ENCODE results near the gene CELSR2. TPM values are rescaled to one million over a fixed set of nuclear protein-coding genes. Genes with fewer than 3 reads are reported as not detected.
"Not testable (repeated sequence)": the region's sequence is repeated elsewhere in the genome, so short reads cannot be mapped to it uniquely, and the experiment has no call there.

The CELSR2 gene
- polyA plus RNA-seq, 3 donors from 2014 or later = 0.17 to 0.77 TPM; not detected in 1

DNA sequence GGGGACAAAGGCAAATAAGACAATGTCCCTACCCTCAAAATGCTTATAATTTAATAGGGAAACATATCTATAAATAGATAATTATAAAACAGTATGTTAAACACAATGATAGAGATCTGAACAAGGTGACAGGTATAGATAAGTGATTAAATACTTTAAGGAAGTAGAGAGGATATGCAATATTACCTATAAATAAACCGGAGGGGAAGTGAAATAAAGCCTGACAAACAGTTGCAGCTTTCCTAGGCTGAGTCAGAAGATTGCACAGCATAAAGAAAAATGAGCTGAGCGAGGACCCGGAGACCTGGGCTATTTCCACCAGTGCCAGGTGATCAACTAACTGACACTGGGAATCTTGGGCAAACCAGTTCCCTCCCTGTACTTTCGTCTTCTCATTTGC is 45.1 kb downstream of the CELSR2 start:
- no peaks in the 10 kb centered on the region for H3K4me1 Mint-ChIP-seq
- peaks cover 0 to 3% (median 0%) of the 10 kb centered on the region in 3 donors for H3K27me3 Mint-ChIP-seq (ENCODE audit: low read depth in 3 of 3)
- no peak overlapping the region for H3K4me3 Mint-ChIP-seq
- H3K36me3 Mint-ChIP-seq = no peaks in the 10 kb centered on the region
- no peaks in the 10 kb centered on the region for H3K9me3 Mint-ChIP-seq
- H3K27ac Mint-ChIP-seq = no peak overlapping the region
- DNase-seq = no peak

DNA sequence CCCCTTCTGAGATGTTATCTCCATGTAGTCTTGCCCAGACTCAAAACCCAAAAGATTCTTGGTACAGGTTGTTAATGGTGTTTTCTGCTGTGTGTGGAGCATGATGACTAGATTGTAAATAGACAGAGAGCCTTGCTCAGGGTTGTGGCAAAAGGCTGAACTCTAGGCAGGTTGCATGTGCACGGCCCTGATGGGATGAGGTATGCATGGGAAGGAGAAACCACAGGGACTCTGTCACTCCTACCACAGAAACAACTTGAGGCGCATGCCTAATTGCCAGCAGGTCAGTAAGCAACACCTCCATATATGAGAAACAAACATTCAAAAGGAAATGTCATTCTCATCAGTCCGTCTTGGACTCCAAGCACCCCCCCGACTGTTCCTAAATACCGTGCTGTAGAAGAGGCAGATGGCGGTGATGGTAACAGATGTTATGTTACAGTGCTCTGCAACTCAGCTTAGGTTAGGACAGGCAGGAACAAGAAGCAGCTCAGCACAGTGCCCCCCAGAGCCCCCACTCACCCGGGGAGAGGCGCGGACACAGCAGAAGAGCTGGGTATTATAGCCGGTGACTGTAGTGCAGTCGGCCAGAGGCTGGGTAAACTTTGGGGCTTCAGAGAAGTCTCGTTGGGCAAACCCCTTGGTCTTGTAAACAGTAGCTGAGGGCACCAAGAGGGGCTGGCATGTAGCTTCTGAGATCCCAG is 46.5 kb downstream of the CELSR2 start:
- DNase-seq = no peak
- no peaks in the 10 kb centered on the region for H3K4me1 Mint-ChIP-seq
- H3K27me3 Mint-ChIP-seq (ENCODE audit: low read depth in 3 of 3) = peaks cover 0 to 3% (median 2%) of the 10 kb centered on the region in 3 donors
- no peak overlapping the region for H3K4me3 Mint-ChIP-seq
- H3K9me3 Mint-ChIP-seq = no peaks in the 10 kb centered on the region
- H3K27ac Mint-ChIP-seq = no peak overlapping the region
- no peaks in the 10 kb centered on the region for H3K36me3 Mint-ChIP-seq

DNA sequence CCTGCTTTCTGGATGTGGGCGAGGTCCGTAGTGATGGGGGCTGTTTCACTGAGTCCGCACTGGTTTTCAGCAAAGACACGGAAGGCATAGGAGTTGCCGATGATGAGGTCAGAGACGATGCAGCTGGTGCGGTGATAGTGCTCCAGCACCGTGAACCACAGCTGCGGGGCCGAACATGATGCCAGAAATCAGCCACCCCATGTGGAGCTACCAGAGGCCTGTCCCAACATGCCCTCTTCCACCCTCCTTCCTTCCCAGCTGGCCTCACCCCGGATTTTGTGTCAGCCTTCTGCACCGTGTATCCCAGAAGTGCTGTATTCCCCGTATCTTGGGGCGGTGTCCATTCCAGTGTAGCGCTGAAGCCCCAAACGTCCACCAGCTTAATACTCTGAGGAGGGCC is 47.4 kb downstream of the CELSR2 start:
- Mint-ChIP-seq H3K4me3 (no peak overlapping the region), H3K27me3 (ENCODE audit: low read depth in 3 of 3) (peaks cover 0 to 3% (median 2%) of the 10 kb centered on the region in 3 donors), H3K27ac (no peak overlapping the region), H3K36me3 (no peaks in the 10 kb centered on the region), H3K4me1 (no peaks in the 10 kb centered on the region), H3K9me3 (no peaks in the 10 kb centered on the region)
- no peak for DNase-seq

DNA sequence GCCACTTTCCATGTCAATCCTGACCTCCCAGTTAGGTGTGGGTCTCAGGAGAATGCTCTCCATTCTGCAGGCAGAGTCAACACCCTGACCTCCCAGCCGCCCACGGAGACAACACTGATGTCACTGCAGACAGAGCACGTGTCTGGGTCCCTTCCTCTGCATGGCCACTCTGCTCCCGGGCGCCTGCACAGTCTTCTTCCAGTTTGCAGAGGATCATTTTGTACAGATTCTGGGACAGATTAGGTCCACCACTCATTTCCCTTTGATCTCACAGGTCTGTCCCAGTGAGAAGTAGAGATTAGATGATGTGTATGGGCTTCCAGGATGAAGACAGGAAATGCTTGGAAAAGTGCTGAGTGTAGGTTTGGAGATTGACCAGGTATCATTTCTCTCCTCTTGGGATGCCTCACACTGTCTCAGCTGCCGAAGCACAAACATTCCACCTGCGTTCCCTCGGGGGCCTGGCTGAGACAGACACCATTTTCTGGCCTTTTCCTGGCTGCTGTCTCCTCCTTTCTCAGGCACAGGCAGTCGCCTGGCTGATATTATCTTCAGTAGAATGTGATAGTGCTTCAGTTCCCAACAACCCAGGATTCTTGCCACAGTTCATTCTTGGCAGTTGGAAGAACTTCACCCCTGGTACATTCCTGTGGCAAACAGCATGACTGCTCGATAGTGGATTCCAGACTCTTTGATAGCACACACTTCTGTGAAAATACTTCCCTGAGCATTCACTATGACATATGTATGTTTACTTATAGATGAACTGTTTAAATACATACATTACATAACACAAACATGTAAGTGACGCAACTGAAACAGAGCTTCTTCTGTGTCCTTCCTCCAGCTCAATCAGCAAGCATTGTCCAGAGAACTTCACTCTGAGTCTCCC is 49.6 kb downstream of the CELSR2 start:
- Mint-ChIP-seq H3K36me3 (no peaks in the 10 kb centered on the region), H3K4me3 (no peak overlapping the region), H3K9me3 (no peaks in the 10 kb centered on the region), H3K4me1 (no peaks in the 10 kb centered on the region), H3K27me3 (ENCODE audit: low read depth in 3 of 3) (peaks cover 0 to 2% (median 0%) of the 10 kb centered on the region in 3 donors), H3K27ac (no peak overlapping the region)
- DNase-seq = no peak

DNA sequence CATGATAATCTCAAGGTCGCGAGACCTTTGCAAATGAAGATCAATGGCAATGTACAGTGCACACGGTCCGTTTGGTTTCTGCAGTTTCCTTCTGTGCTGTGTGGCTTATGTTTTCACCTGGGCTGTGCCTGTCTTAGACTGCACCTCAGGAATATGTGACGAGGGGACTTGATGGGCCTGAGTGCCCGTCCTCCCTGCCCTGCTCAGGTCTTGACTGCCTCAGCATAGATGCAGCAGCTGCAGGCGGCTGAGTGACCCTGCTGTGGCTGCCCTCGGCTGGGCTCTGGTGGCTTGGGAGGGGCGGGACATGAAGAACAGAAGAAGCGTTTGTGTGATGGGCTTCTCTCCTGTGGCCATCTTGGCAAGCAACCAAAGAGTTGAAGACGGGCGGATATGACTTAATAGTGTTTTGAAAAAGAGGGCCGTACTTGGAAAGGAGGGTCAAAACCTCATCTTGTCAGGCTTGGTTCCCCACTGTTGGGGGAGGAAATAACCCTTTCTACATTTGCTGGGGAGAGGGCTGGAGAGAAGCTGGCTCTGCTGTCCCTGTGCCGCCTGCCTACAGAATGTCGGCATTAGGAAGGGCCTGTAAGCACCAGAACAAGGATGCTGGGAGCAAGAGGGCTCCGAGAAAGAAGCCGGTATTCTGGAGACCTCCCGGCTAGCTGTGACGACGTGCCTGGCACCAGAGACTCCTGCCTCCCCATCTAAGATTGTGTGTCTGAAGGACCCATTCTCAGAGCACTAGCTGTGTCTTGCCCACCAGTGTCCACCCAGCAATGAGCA is 50.4 kb downstream of the CELSR2 start:
- Mint-ChIP-seq H3K9me3 (no peaks in the 10 kb centered on the region), H3K27ac (no peak overlapping the region), H3K4me1 (no peaks in the 10 kb centered on the region), H3K36me3 (no peaks in the 10 kb centered on the region), H3K27me3 (ENCODE audit: low read depth in 3 of 3) (peaks cover 0 to 2% (median 0%) of the 10 kb centered on the region in 3 donors), H3K4me3 (no peak overlapping the region)
- DNase-seq = no peak

DNA sequence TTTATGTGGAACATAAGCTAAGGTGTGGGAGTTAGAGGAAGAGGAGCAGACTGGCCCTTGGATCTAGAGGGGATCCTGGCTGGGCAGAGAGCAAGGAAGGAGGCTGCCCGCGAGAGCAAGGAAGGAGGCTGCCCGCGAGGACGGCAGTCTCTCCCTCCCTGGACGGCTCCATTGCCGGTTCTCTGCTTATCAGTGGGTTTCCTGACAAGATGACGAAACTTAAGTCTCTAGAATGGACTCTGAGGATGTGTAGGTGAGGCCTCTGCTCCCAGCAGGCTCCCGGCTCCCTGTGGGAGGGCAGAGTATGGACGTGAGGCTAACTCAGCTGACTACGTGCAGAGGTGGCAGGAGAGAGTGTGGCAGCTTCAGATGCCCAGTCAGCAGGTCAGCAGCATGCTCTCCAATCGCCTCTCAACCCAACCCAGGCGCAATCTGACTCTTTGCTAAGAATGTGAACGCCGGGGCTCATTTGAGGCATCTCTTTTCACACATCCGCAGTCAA is 51.4 kb downstream of the CELSR2 start:
- no peaks in the 10 kb centered on the region for H3K9me3 Mint-ChIP-seq
- H3K27ac Mint-ChIP-seq = no peak overlapping the region
- H3K4me1 Mint-ChIP-seq = no peaks in the 10 kb centered on the region
- H3K4me3 Mint-ChIP-seq = no peak overlapping the region
- H3K36me3 Mint-ChIP-seq = no peaks in the 10 kb centered on the region
- peaks cover 0 to 2% (median 0%) of the 10 kb centered on the region in 3 donors for H3K27me3 Mint-ChIP-seq (ENCODE audit: low read depth in 3 of 3)
- no peak for DNase-seq

DNA sequence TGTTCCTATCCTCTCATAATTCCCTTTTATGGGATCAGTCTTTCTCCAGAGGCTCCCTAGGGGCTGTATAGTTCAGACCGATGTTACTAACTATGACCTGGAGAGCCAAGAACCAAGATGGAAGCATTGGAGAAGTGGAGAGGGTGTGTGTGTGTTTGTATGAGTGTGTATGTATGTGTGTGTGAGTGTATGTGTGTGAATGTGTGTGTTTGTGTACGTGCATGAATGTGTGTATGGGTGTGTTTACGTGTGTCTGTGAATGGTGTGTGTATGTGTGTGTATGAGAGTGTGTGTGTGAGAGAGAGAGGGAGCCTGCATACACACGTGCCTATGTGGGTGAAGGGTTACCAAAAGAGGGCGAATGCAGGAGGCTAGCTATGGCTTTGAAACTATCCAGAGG is 52.5 kb downstream of the CELSR2 start:
- DNase-seq = no peak
- no peaks in the 10 kb centered on the region for H3K4me1 Mint-ChIP-seq
- no peak overlapping the region for H3K4me3 Mint-ChIP-seq
- no peaks in the 10 kb centered on the region for H3K9me3 Mint-ChIP-seq
- H3K27me3 Mint-ChIP-seq (ENCODE audit: low read depth in 3 of 3) = peaks cover 0 to 2% (median 0%) of the 10 kb centered on the region in 3 donors
- no peaks in the 10 kb centered on the region for H3K36me3 Mint-ChIP-seq
- H3K27ac Mint-ChIP-seq = no peak overlapping the region

DNA sequence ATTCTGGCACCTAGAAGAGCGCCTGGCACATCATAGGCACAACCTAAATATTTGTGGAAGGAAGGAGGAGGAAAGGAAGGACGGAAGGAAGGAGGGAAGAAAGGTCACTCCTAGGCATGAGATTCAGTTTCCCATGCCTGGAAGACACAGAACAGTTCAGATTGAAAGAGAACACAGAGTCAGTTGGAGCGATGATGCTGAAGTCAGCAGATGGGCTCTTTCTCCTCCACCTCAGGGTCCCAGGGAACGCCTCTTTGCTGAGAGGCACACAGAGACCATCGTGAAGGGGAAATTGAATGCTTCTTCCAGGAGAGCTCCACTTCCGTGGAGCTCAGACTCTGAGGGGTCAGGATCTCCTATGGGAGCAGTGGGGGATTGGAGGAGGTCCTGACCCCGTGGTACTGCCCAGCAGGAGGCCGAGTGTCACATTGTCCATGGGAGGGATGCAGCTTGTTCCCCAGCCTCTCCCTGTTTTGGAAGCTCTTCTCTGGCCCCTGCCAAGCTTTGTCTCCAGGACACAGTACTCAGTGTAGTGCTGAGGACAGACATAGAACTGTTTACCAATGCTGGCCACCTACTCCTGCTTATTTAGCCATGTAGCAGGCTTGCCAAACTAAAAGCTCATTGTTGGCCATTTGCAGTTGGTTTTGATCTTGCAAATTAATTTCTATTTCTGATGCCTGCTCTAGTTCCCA is 55.0 kb downstream of the CELSR2 start:
- Mint-ChIP-seq H3K27ac (no peak overlapping the region), H3K9me3 (no peaks in the 10 kb centered on the region), H3K36me3 (no peaks in the 10 kb centered on the region), H3K4me3 (no peak overlapping the region), H3K27me3 (ENCODE audit: low read depth in 3 of 3) (peaks cover 0 to 6% (median 2%) of the 10 kb centered on the region in 3 donors), H3K4me1 (no peaks in the 10 kb centered on the region)
- no peak for DNase-seq

DNA sequence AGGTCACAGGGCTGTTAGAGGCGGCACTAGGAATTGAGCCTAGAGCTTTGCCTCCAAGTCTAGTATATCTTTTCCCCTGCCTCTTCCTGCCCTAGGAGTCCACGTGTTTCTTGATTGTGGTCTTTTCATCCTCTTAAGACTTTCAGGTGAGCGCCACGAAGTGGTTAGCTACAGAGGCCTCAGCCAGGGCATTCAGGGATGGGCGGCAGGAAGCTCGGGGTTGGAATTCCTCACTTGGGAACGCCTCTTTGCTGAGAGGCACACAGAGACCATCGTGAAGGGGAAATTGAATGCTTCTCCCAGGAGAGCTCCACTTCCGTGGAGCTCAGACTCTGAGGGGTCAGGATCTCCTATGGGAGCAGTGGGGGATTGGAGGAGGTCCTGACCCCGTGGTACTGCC is 56.7 kb downstream of the CELSR2 start:
- not testable (repeated sequence) for H3K4me3 Mint-ChIP-seq; H3K4me1 Mint-ChIP-seq; DNase-seq; H3K27me3 Mint-ChIP-seq (ENCODE audit: low read depth in 3 of 3); H3K36me3 Mint-ChIP-seq; H3K27ac Mint-ChIP-seq; H3K9me3 Mint-ChIP-seq

DNA sequence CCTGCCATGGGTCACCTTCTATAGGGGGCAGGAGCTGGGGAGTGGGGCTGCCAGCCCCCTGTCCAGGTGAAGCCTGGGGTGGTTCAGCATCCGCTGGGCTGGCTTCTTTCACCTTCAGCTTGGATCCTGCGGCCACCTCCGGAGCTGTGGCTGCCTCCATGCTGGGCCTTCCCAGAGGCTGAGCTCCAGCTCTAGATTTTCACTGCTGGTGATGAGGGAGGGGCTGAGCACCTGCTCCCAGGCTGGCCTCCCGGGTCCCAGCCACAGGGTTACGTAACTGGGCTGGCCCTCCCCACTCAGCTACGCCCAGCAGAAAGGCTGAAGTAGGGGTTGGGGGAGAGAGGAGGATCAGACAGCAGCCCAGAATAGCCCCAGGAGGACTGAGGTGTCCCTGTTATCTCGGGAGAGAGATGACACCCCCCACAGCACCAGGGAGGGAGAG is 57.5 kb downstream of the CELSR2 start, which contains the start of gene MYBPHL:
Gene MYBPHL, minus strand, starts transcription at position 180 of the 442 bp plus-strand sequence. Its CDS starts 20 bp downstream, at position 160.
- Mint-ChIP-seq H3K36me3 (no peaks in the 10 kb centered on the region), H3K27ac (no peak within 1 kb of the TSS), H3K4me3 (no peak within 1 kb of the TSS), H3K27me3 (ENCODE audit: low read depth in 3 of 3) (peaks cover 0 to 7% (median 5%) of the 10 kb centered on the region in 3 donors), H3K4me1 (no peaks in the 10 kb centered on the region), H3K9me3 (no peaks in the 10 kb centered on the region)
- DNase-seq = no peak

DNA sequence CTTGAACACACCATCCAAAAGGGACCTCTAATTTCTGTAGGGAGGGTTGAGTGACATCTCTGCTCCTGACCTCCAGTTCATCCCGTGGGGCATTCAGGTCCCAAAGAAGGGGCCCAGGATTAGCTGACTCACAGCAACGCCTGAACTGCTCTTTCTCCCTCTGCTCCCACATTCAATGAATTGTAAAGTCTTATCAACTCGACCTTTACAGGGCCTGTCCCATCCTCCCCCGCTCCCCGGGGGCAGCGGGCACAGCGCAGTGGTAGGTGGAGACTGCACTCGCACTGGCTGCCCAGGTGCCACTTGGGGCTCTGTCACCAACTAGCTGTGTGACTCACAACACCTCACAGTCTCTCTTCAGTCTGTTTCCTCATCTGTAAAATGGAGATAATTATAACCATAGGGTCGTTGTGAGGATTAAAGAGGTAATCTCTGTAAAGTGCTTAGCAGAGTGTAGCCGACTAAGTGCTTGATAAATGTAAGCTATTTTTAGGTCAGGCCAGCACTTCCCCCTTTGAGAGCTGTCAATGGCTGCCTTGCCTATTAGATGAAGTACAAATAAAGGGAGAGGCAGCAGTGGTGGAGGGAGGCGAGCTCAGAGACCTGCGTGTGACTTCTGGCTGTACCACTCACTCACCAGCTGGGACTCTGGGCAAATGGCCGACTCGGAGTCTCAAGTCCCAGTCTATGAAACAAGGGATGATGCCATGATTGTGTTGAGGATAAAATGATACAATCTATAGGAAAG is 58.1 kb downstream of the CELSR2 start:
- H3K4me3 Mint-ChIP-seq = no peak overlapping the region
- H3K36me3 Mint-ChIP-seq = no peaks in the 10 kb centered on the region
- H3K4me1 Mint-ChIP-seq = no peaks in the 10 kb centered on the region
- H3K9me3 Mint-ChIP-seq = no peaks in the 10 kb centered on the region
- no peak overlapping the region for H3K27ac Mint-ChIP-seq
- peaks cover 0 to 7% (median 5%) of the 10 kb centered on the region in 3 donors for H3K27me3 Mint-ChIP-seq (ENCODE audit: low read depth in 3 of 3)
- no peak for DNase-seq

DNA sequence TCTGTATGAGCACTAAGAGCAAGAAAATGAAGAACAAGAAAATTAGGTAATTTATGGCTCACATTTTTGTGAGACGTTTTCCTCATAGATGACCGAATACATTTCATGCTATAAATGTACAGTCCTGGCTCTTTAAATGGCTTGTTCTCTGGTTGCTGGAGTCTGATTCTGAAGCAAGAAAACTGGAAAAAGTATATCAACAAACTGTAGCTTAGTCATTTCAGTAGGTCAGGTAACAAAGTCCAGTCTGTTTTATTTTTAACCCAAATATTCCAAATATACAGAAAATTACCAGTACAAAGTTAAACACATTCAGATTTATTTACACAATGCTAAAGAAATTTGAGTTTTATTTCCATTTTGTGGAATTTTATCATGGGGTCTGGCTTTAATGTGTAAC is 60.0 kb downstream of the CELSR2 start:
- Mint-ChIP-seq H3K27me3 (ENCODE audit: low read depth in 3 of 3) (peaks cover 0 to 12% (median 5%) of the 10 kb centered on the region in 3 donors), H3K4me1 (no peaks in the 10 kb centered on the region), H3K27ac (no peak overlapping the region), H3K4me3 (no peak overlapping the region), H3K36me3 (no peaks in the 10 kb centered on the region), H3K9me3 (no peaks in the 10 kb centered on the region)
- no peak for DNase-seq
